Omental fat pad (tissue), 4 donors: Measurements from ENCODE around the gene MORC4. TPM values are rescaled to one million over a fixed set of nuclear protein-coding genes. Genes with fewer than 3 reads are reported as not detected.

Experiments
- ATAC-seq: fragments of 150-250 bp; one replicate; pipeline ENCODE4 v1.9.1; 2016; ENCODE audit warnings: mild to moderate bottlenecking, moderate library complexity; ENCODE audit not compliant: low FRiP score
- DNase-seq: peaks from one replicate; pipeline ENCODE4 v3.0.0-alpha.2; 2019; ENCODE audit warnings: low spot score
- CTCF ChIP-seq, 3 donors: fragments of 450-650 bp; IDR thresholded peaks; one replicate each; pipeline ENCODE4 v1.5.1; 2016 to 2017; ENCODE audit warnings: antibody characterized with exemption in 3 of 3, mild to moderate bottlenecking in 3 of 3, moderate library complexity in 2 of 3
- total RNA-seq, 4 donors: library from RNA; depleted of rRNA; stranded (reverse); fragments of >200 nt; gene quantifications; one replicate each; pipeline ENCODE4 v1.1.0, GENCODE V29; 2016

MORC4 gene
- total RNA-seq, 4 donors from 2014 or later: 19.1 to 22.3 (median 20.4) TPM

GRCh38 chrX:106903856-106904528, 96.0 kb downstream of the MORC4 start:
- DNase-seq: no peak
- no peak for ATAC-seq
- TF ChIP-seq CTCF (IDR thresholded peaks at IDR 0.05): no peak

- no peak for ATAC-seq
- no peak for DNase-seq
- TF ChIP-seq CTCF (IDR thresholded peaks at IDR 0.05): no peak
These were observed 96.7 kb downstream of the MORC4 start, which contains the start of gene RIPPLY1 for GRCh38 chrX:106903291-106903824. Gene RIPPLY1, minus strand, starts transcription at chrX:106903341. Its CDS starts 54 bp downstream, at chrX:106903287.

GRCh38 chrX:106902684-106903083, 97.3 kb downstream of the MORC4 start:
- DNase-seq (no peak), ATAC-seq (no peak)
- no peak for TF ChIP-seq CTCF (IDR thresholded peaks at IDR 0.05)

- no peak for TF ChIP-seq CTCF (IDR thresholded peaks at IDR 0.05)
- no peak for ATAC-seq
- DNase-seq: no peak
These were observed 98.2 kb downstream of the MORC4 start for GRCh38 chrX:106901781-106902219.

GRCh38 chrX:106901341-106901740, 98.7 kb downstream of the MORC4 start:
- DNase-seq (no peak), ATAC-seq (no peak)
- no peak for TF ChIP-seq CTCF (IDR thresholded peaks at IDR 0.05)

GRCh38 chrX:106899841-106900240, 100.2 kb downstream of the MORC4 start:
- DNase-seq: no peak
- no peak for TF ChIP-seq CTCF (IDR thresholded peaks at IDR 0.05)
- ATAC-seq: no peak

GRCh38 chrX:106899276-106899675, 100.7 kb downstream of the MORC4 start:
- TF ChIP-seq CTCF (IDR thresholded peaks at IDR 0.05): no peak
- ATAC-seq (no peak), DNase-seq (no peak)
